Measurements from ENCODE around the gene VWA2. TPM values are rescaled to one million over a fixed set of nuclear protein-coding genes. Genes with fewer than 3 reads are reported as not detected.

Gene VWA2
- total RNA-seq: under 1 TPM in 1 of 4 donors, not detected in 3; 0.19 TPM

GRCh38 chr10:114239117-114239993 is at the start of gene VWA2:
VWA2 (plus strand) TSS chr10:114239254; CDS start chr10:114248714, 9,460 bp downstream.
- TF ChIP-seq CTCF (IDR thresholded peaks at IDR 0.05; ENCODE audit: low read depth): no peak

GRCh38 chr10:114189700-114190099 is 49.4 kb upstream of the VWA2 start:
- no peak for TF ChIP-seq CTCF (IDR thresholded peaks at IDR 0.05; ENCODE audit: low read depth)

GRCh38 chr10:114195079-114195478 is 44.0 kb upstream of the VWA2 start:
- no peak for TF ChIP-seq CTCF (IDR thresholded peaks at IDR 0.05; ENCODE audit: low read depth)

GRCh38 chr10:114199239-114199638 is 39.8 kb upstream of the VWA2 start:
- TF ChIP-seq CTCF (IDR thresholded peaks at IDR 0.05; ENCODE audit: low read depth): no peak

- TF ChIP-seq CTCF (IDR thresholded peaks at IDR 0.05; ENCODE audit: low read depth): no peak
These were observed 36.2 kb upstream of the VWA2 start for GRCh38 chr10:114202812-114203211.

- TF ChIP-seq CTCF (IDR thresholded peaks at IDR 0.05; ENCODE audit: low read depth): no peak
These were observed 32.2 kb upstream of the VWA2 start for GRCh38 chr10:114206902-114207301.

GRCh38 chr10:114207349-114207748 is 31.7 kb upstream of the VWA2 start:
- TF ChIP-seq CTCF (IDR thresholded peaks at IDR 0.05; ENCODE audit: low read depth): no peak
